Measurements from ENCODE around the gene SLC22A23. TPM values are rescaled to one million over a fixed set of nuclear protein-coding genes. Genes with fewer than 3 reads are reported as not detected.

The SLC22A23 gene
- total RNA-seq, 1 experiment from 2014 or later = 5.7 TPM

GRCh38 chr6:3315841-3316240 lies 141.0 kb downstream of the SLC22A23 start:
- no peak for TF ChIP-seq CTCF (conservative IDR thresholded peaks at IDR 0.05; ENCODE audit: low read depth, low read length)
- no peak for TF ChIP-seq EZH2 (IDR thresholded peaks at IDR 0.05; ENCODE audit: low read length, unreplicated experiment)
- no peak for TF ChIP-seq EZH2phosphoT487 (IDR thresholded peaks at IDR 0.05; ENCODE audit: borderline replicate concordance, low read length)
- Histone ChIP-seq H3K9me3 (ENCODE audit: low read length) (no peaks in the 10 kb centered on the region), H2AFZ (ENCODE audit: low read length) (no peak overlapping the region), H4K20me1 (ENCODE audit: low read length) (no peaks in the 10 kb centered on the region), H3K9me2 (replicated peaks; ENCODE audit: low read length) (no peaks in the 10 kb centered on the region), H3K4me3 (ENCODE audit: low read length) (no peak overlapping the region), H3K27ac (ENCODE audit: low read length) (no peak overlapping the region), H3K4me2 (ENCODE audit: low read length) (no peak overlapping the region), H3K79me2 (ENCODE audit: low read length) (no peaks in the 10 kb centered on the region), H3K36me3 (ENCODE audit: low read depth, low read length) (no peaks in the 10 kb centered on the region), H3F3A (ENCODE audit: low read length, unreplicated experiment) (no peaks in the 10 kb centered on the region), H3K9ac (ENCODE audit: low read length) (no peak overlapping the region), H3K4me1 (ENCODE audit: insufficient read depth, low read length) (peaks cover 3% of the 10 kb centered on the region; the same call in 1 of the 2 replicates), H3K27me3 (ENCODE audit: low read length) (no peaks in the 10 kb centered on the region)
- BruUV-seq (replicated peaks) = no TSS peak
- DNase-seq = no peak
- CTCF ChIA-PET = no interaction called here
- intact Hi-C loops (cut with micrococcal nuclease) = no loop called here
- POLR2A ChIA-PET (ENCODE audit: unreplicated experiment) = no interaction called here
- ATAC-seq = no peak

GRCh38 chr6:3314621-3315467 lies 142.0 kb downstream of the SLC22A23 start:
- BruUV-seq (replicated peaks) = no TSS peak

More at GRCh38 chr6:3314621-3315467, 142.0 kb downstream of the SLC22A23 start:
- no peak for DNase-seq
- Histone ChIP-seq H4K20me1 (ENCODE audit: low read length) (no peaks in the 10 kb centered on the region), H3K9ac (ENCODE audit: low read length) (no peak overlapping the region), H3K36me3 (ENCODE audit: low read depth, low read length) (no peaks in the 10 kb centered on the region), H3K79me2 (ENCODE audit: low read length) (no peaks in the 10 kb centered on the region), H3K27me3 (ENCODE audit: low read length) (no peaks in the 10 kb centered on the region), H3K27ac (ENCODE audit: low read length) (no peak overlapping the region), H3K4me1 (ENCODE audit: insufficient read depth, low read length) (peaks cover 9% of the 10 kb centered on the region; the same call in 1 of the 2 replicates), H3K9me2 (replicated peaks; ENCODE audit: low read length) (no peaks in the 10 kb centered on the region), H3K9me3 (ENCODE audit: low read length) (no peaks in the 10 kb centered on the region), H2AFZ (ENCODE audit: low read length) (no peak overlapping the region), H3K4me3 (ENCODE audit: low read length) (no peak overlapping the region), H3F3A (ENCODE audit: low read length, unreplicated experiment) (no peaks in the 10 kb centered on the region), H3K4me2 (ENCODE audit: low read length) (no peak overlapping the region)
- TF ChIP-seq EZH2phosphoT487 (IDR thresholded peaks at IDR 0.05; ENCODE audit: borderline replicate concordance, low read length) (no peak), CTCF (conservative IDR thresholded peaks at IDR 0.05; ENCODE audit: low read depth, low read length) (no peak), EZH2 (IDR thresholded peaks at IDR 0.05; ENCODE audit: low read length, unreplicated experiment) (no peak)
- ATAC-seq = no peak
- intact Hi-C loops (cut with micrococcal nuclease) = no loop called here
- ChIA-PET CTCF (no interaction called here), POLR2A (ENCODE audit: unreplicated experiment) (no interaction called here)

Measured in PC-3 (cell line).